HG03354 (cell line): ENCODE measurements around the gene LEMD2.
"Not testable (repeated sequence)": the region's sequence is repeated elsewhere in the genome, so short reads cannot be mapped to it uniquely, and the experiment has no call there.

Source experiments
- ATAC-seq: cut with Tn5 transposase; IDR thresholded peaks from one replicate; pipeline ENCODE4 v1.9.1; 2021; ENCODE audit warnings: mild to moderate bottlenecking; ENCODE audit not compliant: unreplicated experiment, poor library complexity, severe bottlenecking

Gene LEMD2

DNA sequence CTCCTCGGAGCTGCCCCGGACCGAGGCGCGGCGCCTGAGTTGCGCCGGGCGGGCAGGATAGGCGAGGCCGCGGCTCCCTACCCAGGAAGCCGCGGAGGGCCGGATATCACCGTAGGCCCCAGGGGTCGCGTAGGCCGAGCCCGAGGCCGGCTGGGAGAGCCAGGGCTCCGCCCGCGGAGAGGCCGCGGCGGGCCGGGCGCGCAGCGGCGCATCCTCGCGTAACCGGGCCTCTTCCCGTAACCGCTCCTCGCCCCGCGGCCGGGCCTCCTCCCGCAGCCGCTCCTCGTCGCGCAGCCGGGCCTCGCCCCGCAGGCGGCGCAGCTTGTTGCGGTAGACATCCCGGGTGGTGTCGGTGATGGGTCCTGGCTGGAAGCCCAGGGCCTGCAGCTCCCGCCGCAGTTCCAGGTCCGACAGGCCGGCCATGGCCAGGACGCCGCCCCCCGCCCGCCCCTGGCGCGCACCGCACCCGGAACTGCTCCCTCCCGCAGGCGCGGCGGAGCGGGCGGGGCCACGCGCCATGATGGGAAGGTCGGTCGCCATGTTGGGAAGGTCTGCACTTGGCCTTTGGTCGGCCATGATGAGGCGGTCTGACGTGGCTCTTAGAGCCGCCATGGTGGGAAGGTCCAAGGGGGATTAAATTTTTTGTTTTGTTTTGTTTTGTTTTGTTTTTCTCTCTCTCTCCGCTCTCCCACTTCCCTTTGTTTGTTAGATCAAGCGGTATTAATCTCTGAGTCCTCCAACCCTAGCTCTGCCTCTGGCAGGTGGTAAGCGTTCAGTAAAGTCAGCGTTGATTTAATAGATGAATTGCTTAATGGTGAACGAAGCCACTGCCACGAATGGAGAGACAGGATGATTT lies at the start of gene LEMD2:
TSS of gene LEMD2 (minus strand) at position 437 of the 856 bp plus-strand sequence. CDS start at position 423, 14 bp downstream.
- ATAC-seq: peak; percentile 80

DNA sequence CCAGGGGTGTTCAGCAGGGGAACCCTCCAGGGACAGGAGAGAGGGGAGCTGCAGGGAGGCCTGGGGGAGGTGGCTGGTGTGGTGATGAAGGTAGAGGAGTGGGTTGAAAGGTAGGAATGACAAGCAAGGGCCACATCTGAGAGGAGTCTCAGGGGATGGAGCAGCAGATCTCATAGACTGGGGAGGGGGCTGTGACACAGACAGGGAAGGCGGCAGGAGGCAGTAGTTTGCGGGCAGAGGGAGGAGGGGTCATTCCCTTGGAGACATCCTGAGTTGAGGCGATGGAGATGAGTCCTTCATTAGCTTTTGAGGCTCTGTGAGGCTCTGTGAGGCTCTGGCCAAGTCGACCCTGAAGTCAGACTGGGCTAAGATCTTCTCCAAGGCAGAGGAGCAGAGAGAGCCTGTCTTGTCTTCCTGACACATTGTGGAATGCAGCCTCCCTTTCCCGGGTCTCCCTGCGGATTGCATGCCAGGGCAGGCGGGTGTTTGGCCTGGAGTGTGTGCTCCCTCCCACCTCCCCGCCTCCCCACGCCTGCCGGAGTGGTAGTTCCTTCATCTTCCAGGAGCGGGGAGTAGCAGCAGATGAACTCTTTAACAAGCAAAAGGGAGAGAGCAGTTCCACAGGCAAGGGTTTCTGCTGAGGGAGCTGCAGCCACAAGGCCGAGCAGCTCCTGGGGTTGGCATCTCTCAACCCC lies 49.2 kb upstream of the LEMD2 start:
- ATAC-seq: no peak

DNA sequence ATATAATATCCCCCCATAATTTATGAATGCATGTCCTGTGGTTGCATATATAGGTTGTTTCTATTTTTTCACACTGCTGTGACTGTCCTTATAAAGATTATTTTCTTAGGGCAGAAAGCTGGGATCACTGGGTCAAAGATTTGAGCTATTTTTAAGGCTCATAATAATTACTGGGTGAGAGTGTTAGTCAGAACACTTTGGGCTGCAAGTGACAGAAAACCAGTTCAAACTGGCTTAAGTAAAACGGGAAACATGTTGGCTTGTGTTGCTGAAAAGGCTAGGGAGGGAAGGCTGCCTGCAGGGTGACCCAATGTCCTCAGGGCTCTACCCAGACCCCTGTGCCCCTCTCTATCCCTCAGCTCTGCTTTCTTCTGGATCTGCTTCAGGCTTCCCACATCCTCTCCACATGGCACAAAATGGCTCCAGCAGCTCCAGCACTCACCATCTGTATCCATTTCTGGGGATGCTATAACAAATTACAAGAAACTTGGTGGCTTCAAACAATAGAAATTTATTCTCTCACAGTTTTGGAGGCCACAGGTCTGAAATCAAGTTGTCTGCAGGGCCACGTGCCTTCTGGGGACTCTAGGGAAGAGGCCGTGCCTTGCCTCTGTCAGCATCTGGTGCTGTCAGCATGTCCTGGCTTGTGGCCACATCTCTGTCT lies 48.0 kb upstream of the LEMD2 start:
- ATAC-seq: no peak

- no peak for ATAC-seq
Measured at GRCh38 chr6:33834401-33835392, 45.8 kb upstream of the LEMD2 start.

GRCh38 chr6:33833599-33833998 lies 44.7 kb upstream of the LEMD2 start:
- no peak for ATAC-seq

- ATAC-seq: not testable (repeated sequence)
Measured at GRCh38 chr6:33832831-33833230, 43.9 kb upstream of the LEMD2 start.

- not testable (repeated sequence) for ATAC-seq
Measured at GRCh38 chr6:33831725-33832124, 42.8 kb upstream of the LEMD2 start.

- ATAC-seq: no peak
Measured at GRCh38 chr6:33830635-33831240, 41.8 kb upstream of the LEMD2 start.

GRCh38 chr6:33828764-33829731 lies 40.1 kb upstream of the LEMD2 start:
- ATAC-seq: no peak

DNA sequence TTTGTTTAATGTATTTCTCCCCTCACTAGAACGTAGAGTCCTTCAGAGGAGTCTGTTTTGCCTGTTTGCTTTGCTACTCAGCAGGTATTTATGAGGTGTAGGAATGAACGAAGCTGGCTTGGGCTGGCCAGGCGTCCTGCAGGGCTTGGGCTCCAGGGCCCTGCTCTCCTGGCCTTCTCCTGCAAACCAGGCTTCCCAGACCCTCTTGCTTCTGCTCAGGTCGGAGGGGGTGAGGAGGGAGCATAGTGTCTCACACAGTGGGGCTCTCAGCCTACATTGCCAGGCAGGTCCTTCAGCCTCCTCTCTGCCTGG lies 39.5 kb upstream of the LEMD2 start:
- no peak for ATAC-seq

DNA sequence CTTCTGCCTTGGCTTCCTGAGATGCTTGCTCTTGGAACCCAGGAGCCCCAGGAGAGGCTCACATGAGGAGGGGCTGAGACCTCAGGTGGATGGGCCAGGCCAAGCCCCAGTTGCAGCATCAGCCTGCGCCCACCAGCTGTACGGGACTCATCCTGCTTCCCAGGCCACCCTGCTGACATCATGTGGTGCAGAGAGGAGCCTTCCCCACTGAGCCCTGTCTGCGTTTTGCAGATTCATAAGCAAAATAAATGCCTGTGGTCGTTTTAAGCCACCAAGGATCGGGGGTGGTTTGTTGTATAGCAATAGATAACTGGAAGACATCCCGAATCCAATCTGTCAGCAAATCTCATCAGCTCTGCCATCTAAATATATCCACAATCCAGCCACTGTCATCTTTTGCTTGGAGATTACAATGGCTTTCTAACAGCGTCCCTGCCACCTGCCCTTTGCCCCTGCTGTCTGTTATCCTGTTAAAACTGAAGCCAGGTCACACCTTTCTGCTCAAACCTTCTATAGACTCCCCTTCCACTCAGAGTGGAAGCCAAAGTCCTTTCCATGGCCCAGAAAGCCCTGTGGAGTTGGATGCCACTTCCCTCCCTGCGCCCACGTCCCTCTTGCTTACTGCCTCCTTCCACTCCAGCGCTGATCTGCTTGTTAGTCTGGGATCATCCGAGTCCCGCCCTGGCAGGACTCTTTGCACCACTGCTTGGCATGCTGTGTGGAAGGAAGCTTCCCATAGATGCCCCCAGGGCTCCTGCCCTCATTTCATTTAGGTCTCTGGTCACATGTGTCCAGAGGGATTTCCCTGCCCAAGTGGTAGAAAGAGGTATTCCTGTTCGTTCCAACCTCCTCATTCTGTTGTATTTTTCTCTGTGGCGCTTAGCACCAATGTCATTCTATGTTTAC lies 38.9 kb upstream of the LEMD2 start:
- no peak for ATAC-seq

DNA sequence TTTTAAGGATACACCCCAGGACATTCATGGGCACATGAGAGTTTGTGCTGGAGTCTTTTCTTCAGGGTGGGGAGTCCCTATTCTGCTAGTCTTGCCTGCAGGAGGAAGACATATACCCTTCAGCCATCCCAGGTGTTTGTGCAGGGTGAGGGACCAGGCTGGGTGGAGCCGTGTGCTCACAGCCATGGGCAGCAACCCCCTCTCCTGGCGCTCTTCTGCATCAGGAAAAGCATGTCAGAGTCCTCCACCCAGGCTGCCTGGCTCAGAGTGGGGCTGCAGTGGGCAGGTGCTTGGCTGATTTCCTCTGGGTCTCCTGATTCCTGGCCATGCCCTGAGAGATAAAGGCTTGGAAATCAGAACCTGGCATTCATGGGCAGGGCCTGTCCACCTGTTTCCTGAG lies 37.6 kb upstream of the LEMD2 start:
- ATAC-seq: no peak

GRCh38 chr6:33824461-33825154 lies 35.7 kb upstream of the LEMD2 start:
- ATAC-seq: no peak

GRCh38 chr6:33823806-33824205 lies 34.9 kb upstream of the LEMD2 start:
- ATAC-seq: no peak

GRCh38 chr6:33822575-33823395 lies 33.9 kb upstream of the LEMD2 start:
- ATAC-seq: no peak
